ENCODE results near the gene AP1S1.
"Not testable (repeated sequence)": the region's sequence is repeated elsewhere in the genome, so short reads cannot be mapped to it uniquely, and the experiment has no call there.

Gene AP1S1

GRCh38 chr7:101119876-101120275 is 34.4 kb upstream of the AP1S1 start:
- no peaks in the 10 kb centered on the region for H3K36me3 Mint-ChIP-seq (ENCODE audit: low read depth)
- no peak overlapping the region for H3K27ac Mint-ChIP-seq
- H3K4me1 Mint-ChIP-seq (ENCODE audit: low read depth), result peaks cover 46% of the 10 kb centered on the region
- H3K27me3 Mint-ChIP-seq, result peaks cover 74% of the 10 kb centered on the region
- intact Hi-C loops (cut with micrococcal nuclease), result no loop called here
- no peak overlapping the region for H3K4me3 Mint-ChIP-seq
- H3K9me3 Mint-ChIP-seq, result no peaks in the 10 kb centered on the region

GRCh38 chr7:101120315-101120714 is 34.0 kb upstream of the AP1S1 start:
- intact Hi-C loops (cut with micrococcal nuclease), result no loop called here
- Mint-ChIP-seq H3K4me3 (no peak overlapping the region), H3K27ac (no peak overlapping the region), H3K36me3 (ENCODE audit: low read depth) (no peaks in the 10 kb centered on the region), H3K4me1 (ENCODE audit: low read depth) (peaks cover 50% of the 10 kb centered on the region), H3K27me3 (peaks cover 76% of the 10 kb centered on the region), H3K9me3 (no peaks in the 10 kb centered on the region)

DNA sequence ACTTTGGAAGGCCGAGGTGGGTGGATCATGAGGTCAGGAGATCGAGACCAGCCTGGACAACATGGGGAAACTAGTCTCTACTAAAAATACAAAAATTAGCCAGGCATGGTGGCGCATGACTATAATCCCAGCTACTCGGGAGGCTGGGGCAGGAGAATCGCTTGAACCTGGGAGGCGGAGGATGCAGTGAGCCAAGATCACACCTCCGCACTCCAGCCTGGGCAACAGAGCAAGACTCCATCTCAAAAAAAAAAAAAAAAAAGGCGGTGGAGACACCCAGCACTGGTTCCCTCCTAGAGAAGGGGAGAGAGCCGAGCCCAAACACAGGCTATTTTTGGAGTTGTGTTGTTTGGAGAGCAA is 32.7 kb upstream of the AP1S1 start:
- peaks cover 63% of the 10 kb centered on the region for H3K4me1 Mint-ChIP-seq (ENCODE audit: low read depth)
- peaks cover 81% of the 10 kb centered on the region for H3K27me3 Mint-ChIP-seq
- H3K27ac Mint-ChIP-seq, result peak overlapping the region; percentile 17
- H3K4me3 Mint-ChIP-seq; H3K36me3 Mint-ChIP-seq (ENCODE audit: low read depth); H3K9me3 Mint-ChIP-seq; intact Hi-C loops (cut with micrococcal nuclease): not testable (repeated sequence)

GRCh38 chr7:101121991-101122932 is 32.0 kb upstream of the AP1S1 start:
- Mint-ChIP-seq H3K27me3 (peaks cover 84% of the 10 kb centered on the region), H3K4me3 (peak overlapping the region; percentile 68), H3K9me3 (no peaks in the 10 kb centered on the region), H3K4me1 (ENCODE audit: low read depth) (peaks cover 65% of the 10 kb centered on the region), H3K27ac (peak overlapping the region; percentile 17), H3K36me3 (ENCODE audit: low read depth) (no peaks in the 10 kb centered on the region)
- intact Hi-C loops (cut with micrococcal nuclease), result no loop called here

GRCh38 chr7:101122933-101123702 is 31.2 kb upstream of the AP1S1 start:
- peaks cover 70% of the 10 kb centered on the region for H3K4me1 Mint-ChIP-seq (ENCODE audit: low read depth)
- intact Hi-C loops (cut with micrococcal nuclease), result no loop called here
- peaks cover 83% of the 10 kb centered on the region for H3K27me3 Mint-ChIP-seq
- H3K36me3 Mint-ChIP-seq (ENCODE audit: low read depth), result no peaks in the 10 kb centered on the region
- H3K9me3 Mint-ChIP-seq, result no peaks in the 10 kb centered on the region
- no peak overlapping the region for H3K27ac Mint-ChIP-seq
- no peak overlapping the region for H3K4me3 Mint-ChIP-seq

GRCh38 chr7:101123703-101124068 is 30.6 kb upstream of the AP1S1 start:
- Mint-ChIP-seq H3K27ac (no peak overlapping the region), H3K9me3 (no peaks in the 10 kb centered on the region), H3K27me3 (peaks cover 83% of the 10 kb centered on the region), H3K4me3 (no peak overlapping the region), H3K4me1 (ENCODE audit: low read depth) (peaks cover 70% of the 10 kb centered on the region), H3K36me3 (ENCODE audit: low read depth) (no peaks in the 10 kb centered on the region)
- intact Hi-C loops (cut with micrococcal nuclease), result no loop called here

DNA sequence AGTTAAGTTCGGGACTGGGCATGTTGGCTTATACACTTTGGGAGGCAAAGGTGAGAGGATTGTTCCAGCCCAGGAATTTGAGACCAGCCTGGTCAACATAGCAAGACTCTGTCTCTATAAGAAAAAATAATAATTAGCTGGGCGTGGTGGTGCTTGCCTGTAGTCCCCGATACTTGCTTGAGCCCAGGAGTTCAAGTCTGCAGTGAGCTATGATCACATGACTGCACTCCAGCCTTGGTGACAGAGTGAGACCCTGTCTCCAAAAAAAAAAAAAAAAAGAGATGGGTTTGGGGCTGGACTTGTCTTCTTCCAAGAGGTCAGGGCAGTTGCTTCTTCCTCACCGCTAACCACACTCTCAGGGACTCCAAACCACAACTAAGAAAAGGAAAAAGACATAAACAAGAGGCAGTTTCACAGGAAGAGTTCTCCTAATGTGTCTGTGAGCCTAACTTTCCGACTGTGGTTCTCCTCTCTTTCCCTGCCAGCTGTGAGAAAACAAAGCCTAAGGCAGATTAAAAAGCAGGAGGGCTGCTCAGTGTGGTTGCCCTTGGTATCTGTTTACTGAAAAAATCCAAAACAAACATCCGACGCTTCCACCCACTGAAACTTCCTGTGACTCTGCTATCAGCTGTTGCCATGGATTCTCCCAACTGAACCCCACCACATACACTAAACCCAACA is 29.8 kb upstream of the AP1S1 start:
- Mint-ChIP-seq H3K9me3 (no peaks in the 10 kb centered on the region), H3K27me3 (peaks cover 80% of the 10 kb centered on the region), H3K36me3 (ENCODE audit: low read depth) (no peaks in the 10 kb centered on the region), H3K4me1 (ENCODE audit: low read depth) (peaks cover 74% of the 10 kb centered on the region), H3K4me3 (peak overlapping the region; percentile 35), H3K27ac (peak overlapping the region; percentile 30)
- intact Hi-C loops (cut with micrococcal nuclease), result no loop called here

GRCh38 chr7:101125989-101126650 is 28.2 kb upstream of the AP1S1 start:
- intact Hi-C loops (cut with micrococcal nuclease), result no loop called here
- Mint-ChIP-seq H3K27me3 (peaks cover 67% of the 10 kb centered on the region), H3K36me3 (ENCODE audit: low read depth) (no peaks in the 10 kb centered on the region), H3K27ac (peak overlapping the region; percentile 35), H3K9me3 (no peaks in the 10 kb centered on the region), H3K4me3 (no peak overlapping the region), H3K4me1 (ENCODE audit: low read depth) (peaks cover 89% of the 10 kb centered on the region)

GRCh38 chr7:101126651-101127459 is 27.4 kb upstream of the AP1S1 start, which contains the start of gene SERPINE1:
Gene SERPINE1 (plus strand): TSS chr7:101127104. CDS start chr7:101128394, 1,290 bp downstream.
- intact Hi-C loops (cut with micrococcal nuclease), result no loop called here
- H3K36me3 Mint-ChIP-seq (ENCODE audit: low read depth), result no peaks in the 10 kb centered on the region
- peaks cover 63% of the 10 kb centered on the region for H3K27me3 Mint-ChIP-seq
- peak within 1 kb of the TSS; percentile 52 for H3K4me3 Mint-ChIP-seq
- peak within 1 kb of the TSS; percentile 35 for H3K27ac Mint-ChIP-seq
- no peaks in the 10 kb centered on the region for H3K9me3 Mint-ChIP-seq
- peaks cover 91% of the 10 kb centered on the region for H3K4me1 Mint-ChIP-seq (ENCODE audit: low read depth)

- Mint-ChIP-seq H3K4me1 (ENCODE audit: low read depth) (peaks cover 91% of the 10 kb centered on the region), H3K27me3 (peaks cover 63% of the 10 kb centered on the region), H3K36me3 (ENCODE audit: low read depth) (no peaks in the 10 kb centered on the region), H3K27ac (no peak overlapping the region), H3K4me3 (peak overlapping the region; percentile 52), H3K9me3 (no peaks in the 10 kb centered on the region)
- intact Hi-C loops (cut with micrococcal nuclease), result no loop called here
These were observed 26.7 kb upstream of the AP1S1 start for GRCh38 chr7:101127460-101128039.

DNA sequence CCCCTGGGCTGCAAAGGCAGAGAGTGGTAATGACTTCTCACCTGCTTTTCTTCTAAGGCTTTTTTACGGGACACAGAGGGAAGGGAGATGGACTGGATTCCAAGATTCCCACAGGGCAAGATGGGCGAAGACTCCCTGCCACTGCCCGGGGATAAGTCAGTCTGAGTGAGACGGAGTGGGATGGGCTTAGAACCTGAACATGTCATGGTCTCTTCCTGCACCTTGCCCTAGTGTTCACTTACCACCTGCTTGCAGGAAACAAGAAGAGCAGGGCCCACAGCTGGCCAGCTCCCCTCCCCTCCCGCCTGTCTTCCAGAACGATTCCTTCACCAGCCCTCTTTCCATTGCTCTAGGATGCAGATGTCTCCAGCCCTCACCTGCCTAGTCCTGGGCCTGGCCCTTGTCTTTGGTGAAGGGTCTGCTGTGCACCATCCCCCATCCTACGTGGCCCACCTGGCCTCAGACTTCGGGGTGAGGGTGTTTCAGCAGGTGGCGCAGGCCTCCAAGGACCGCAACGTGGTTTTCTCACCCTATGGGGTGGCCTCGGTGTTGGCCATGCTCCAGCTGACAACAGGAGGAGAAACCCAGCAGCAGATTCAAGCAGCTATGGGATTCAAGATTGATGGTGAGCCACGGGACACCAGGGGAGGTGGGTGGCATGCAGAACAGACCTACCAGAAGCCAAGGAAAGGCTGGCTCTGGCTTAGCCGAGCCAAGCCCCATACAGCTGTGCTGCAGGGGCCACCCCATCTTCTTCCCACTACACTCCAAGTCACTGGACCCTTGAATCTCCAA is 26.0 kb upstream of the AP1S1 start:
- intact Hi-C loops (cut with micrococcal nuclease), result no loop called here
- no peaks in the 10 kb centered on the region for H3K9me3 Mint-ChIP-seq
- H3K27me3 Mint-ChIP-seq, result peaks cover 57% of the 10 kb centered on the region
- H3K4me1 Mint-ChIP-seq (ENCODE audit: low read depth), result peaks cover 88% of the 10 kb centered on the region
- no peaks in the 10 kb centered on the region for H3K36me3 Mint-ChIP-seq (ENCODE audit: low read depth)
- no peak overlapping the region for H3K27ac Mint-ChIP-seq
- no peak overlapping the region for H3K4me3 Mint-ChIP-seq

GRCh38 chr7:101129603-101130117 is 24.6 kb upstream of the AP1S1 start:
- H3K27ac Mint-ChIP-seq, result peak overlapping the region; percentile 23
- H3K4me3 Mint-ChIP-seq, result no peak overlapping the region
- H3K9me3 Mint-ChIP-seq, result no peaks in the 10 kb centered on the region
- no peaks in the 10 kb centered on the region for H3K36me3 Mint-ChIP-seq (ENCODE audit: low read depth)
- intact Hi-C loops (cut with micrococcal nuclease), result no loop called here
- H3K27me3 Mint-ChIP-seq, result peaks cover 53% of the 10 kb centered on the region
- H3K4me1 Mint-ChIP-seq (ENCODE audit: low read depth), result peaks cover 90% of the 10 kb centered on the region
